ENCODE measurements around the gene LRRTM2. TPM values are rescaled to one million over a fixed set of nuclear protein-coding genes. Genes with fewer than 3 reads are reported as not detected.

The LRRTM2 gene
- total RNA-seq, 2 experiments from 2014 or later, result 0.22 TPM; not detected in 1

- BruUV-seq (replicated peaks), result no TSS peak
- Histone ChIP-seq H3K4me1 (ENCODE audit: insufficient read depth, low read length, poor library complexity, severe bottlenecking) (no peaks in the 10 kb centered on the region), H3K4me3 (ENCODE audit: low read depth, low read length, poor library complexity, severe bottlenecking) (no peak overlapping the region), H2AFZ (ENCODE audit: low read length) (no peak overlapping the region), H3K9me3 (ENCODE audit: low read length) (no peaks in the 10 kb centered on the region), H4K20me1 (ENCODE audit: insufficient read depth, low read length) (no peaks in the 10 kb centered on the region), H3K27ac (ENCODE audit: low read depth, low read length, poor library complexity, severe bottlenecking) (no peak overlapping the region), H3K79me2 (ENCODE audit: insufficient read depth, low read depth, low read length) (no peaks in the 10 kb centered on the region), H3K36me3 (ENCODE audit: insufficient read depth, low read length) (no peaks in the 10 kb centered on the region), H3K4me2 (ENCODE audit: low read length) (no peak overlapping the region), H3K9me2 (ENCODE audit: insufficient read depth, low read length) (no peaks in the 10 kb centered on the region)
- DNase-seq (ENCODE audit: low spot score), result no peak
- ChIA-PET CTCF (ENCODE audit: unreplicated experiment) (no interaction called here), POLR2A (interaction anchor here (1.3 kb wide), 1 partner anchor 18 kb away, joined by 3 read pairs; no protein-coding TSS in a partner anchor)
- intact Hi-C loops (cut with micrococcal nuclease; ENCODE audit: unreplicated experiment), result no loop called here
- no peak for TF ChIP-seq EZH2phosphoT487 (IDR thresholded peaks at IDR 0.05; ENCODE audit: borderline replicate concordance, low read depth, low read length)
- no peak for TF ChIP-seq CTCF (conservative IDR thresholded peaks at IDR 0.05; ENCODE audit: low read length)
Measured at GRCh38 chr5:138898742-138899141, 23.6 kb upstream of the LRRTM2 start.

GRCh38 chr5:138898299-138898698 lies 23.2 kb upstream of the LRRTM2 start:
- Histone ChIP-seq H3K79me2 (ENCODE audit: insufficient read depth, low read depth, low read length) (no peaks in the 10 kb centered on the region), H3K4me1 (ENCODE audit: insufficient read depth, low read length, poor library complexity, severe bottlenecking) (no peaks in the 10 kb centered on the region), H3K4me2 (ENCODE audit: low read length) (no peak overlapping the region), H3K36me3 (ENCODE audit: insufficient read depth, low read length) (no peaks in the 10 kb centered on the region), H3K4me3 (ENCODE audit: low read depth, low read length, poor library complexity, severe bottlenecking) (no peak overlapping the region), H4K20me1 (ENCODE audit: insufficient read depth, low read length) (no peaks in the 10 kb centered on the region), H3K9me2 (ENCODE audit: insufficient read depth, low read length) (no peaks in the 10 kb centered on the region), H2AFZ (ENCODE audit: low read length) (no peak overlapping the region), H3K9me3 (ENCODE audit: low read length) (no peaks in the 10 kb centered on the region), H3K27ac (ENCODE audit: low read depth, low read length, poor library complexity, severe bottlenecking) (no peak overlapping the region)
- POLR2A ChIA-PET, result interaction anchor here (1.3 kb wide), 1 partner anchor 17 kb away, joined by 3 read pairs; no protein-coding TSS in a partner anchor
- BruUV-seq (replicated peaks), result no TSS peak
- TF ChIP-seq EZH2phosphoT487 (IDR thresholded peaks at IDR 0.05; ENCODE audit: borderline replicate concordance, low read depth, low read length) (no peak), CTCF (conservative IDR thresholded peaks at IDR 0.05; ENCODE audit: low read length) (no peak)
- CTCF ChIA-PET (ENCODE audit: unreplicated experiment), result no interaction called here
- intact Hi-C loops (cut with micrococcal nuclease; ENCODE audit: unreplicated experiment), result no loop called here
- no peak for DNase-seq (ENCODE audit: low spot score)

- H3K79me2 ChIP-seq (ENCODE audit: insufficient read depth, low read depth, low read length), result no peaks in the 10 kb centered on the region
- H2AFZ ChIP-seq (ENCODE audit: low read length), result no peak overlapping the region
- no peaks in the 10 kb centered on the region for H3K9me3 ChIP-seq (ENCODE audit: low read length)
- no peak for DNase-seq (ENCODE audit: low spot score)
- POLR2A ChIA-PET, result no interaction called here
- TF ChIP-seq CTCF (conservative IDR thresholded peaks at IDR 0.05; ENCODE audit: low read length) (no peak), EZH2phosphoT487 (IDR thresholded peaks at IDR 0.05; ENCODE audit: borderline replicate concordance, low read depth, low read length) (no peak)
- H3K4me1 ChIP-seq (ENCODE audit: insufficient read depth, low read length, poor library complexity, severe bottlenecking), result no peaks in the 10 kb centered on the region
- H3K4me2 ChIP-seq (ENCODE audit: low read length), result no peak overlapping the region
- no peak overlapping the region for H3K4me3 ChIP-seq (ENCODE audit: low read depth, low read length, poor library complexity, severe bottlenecking)
- intact Hi-C loops (cut with micrococcal nuclease; ENCODE audit: unreplicated experiment), result no loop called here
- H3K27ac ChIP-seq (ENCODE audit: low read depth, low read length, poor library complexity, severe bottlenecking), result no peak overlapping the region
- H3K9me2 ChIP-seq (ENCODE audit: insufficient read depth, low read length), result no peaks in the 10 kb centered on the region
- no TSS peak for BruUV-seq (replicated peaks)
- CTCF ChIA-PET (ENCODE audit: unreplicated experiment), result no interaction called here
- no peaks in the 10 kb centered on the region for H3K36me3 ChIP-seq (ENCODE audit: insufficient read depth, low read length)
- no peaks in the 10 kb centered on the region for H4K20me1 ChIP-seq (ENCODE audit: insufficient read depth, low read length)
Measured at GRCh38 chr5:138895918-138896317, 20.8 kb upstream of the LRRTM2 start.

Measured in OCI-LY7 (cell line).